ENCODE results near the gene ZBTB7A.

Gene ZBTB7A

GRCh38 chr19:4094291-4094690 lies 27.6 kb upstream of the ZBTB7A start:
- no peak for DNase-seq (ENCODE audit: low read depth)

DNA sequence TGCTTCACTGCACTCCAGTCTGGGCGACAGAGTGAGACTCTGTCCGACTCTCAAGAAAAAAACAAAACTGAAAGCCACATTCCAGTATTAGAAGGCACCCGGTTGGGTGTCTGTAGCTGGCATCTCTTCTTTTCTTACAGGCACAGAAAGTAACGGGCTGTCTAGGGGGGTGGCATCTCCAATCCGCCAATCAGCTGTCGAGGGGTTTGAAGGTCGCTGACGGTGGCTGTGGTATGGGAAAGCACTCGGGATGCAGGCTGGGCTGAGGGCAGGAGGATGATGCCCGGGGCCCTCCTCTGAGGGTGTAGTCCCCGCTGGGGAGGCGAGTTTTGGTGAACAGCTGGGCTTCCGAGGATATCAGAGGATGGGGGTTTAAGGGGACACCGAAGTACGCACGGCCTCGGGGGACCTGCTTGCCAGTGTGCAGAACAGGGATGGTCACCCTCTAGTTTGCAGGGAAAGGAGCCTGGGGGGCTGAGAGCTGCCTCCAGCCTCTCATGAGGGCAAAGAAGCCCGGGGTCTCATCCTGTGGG lies 27.0 kb upstream of the ZBTB7A start:
- no peak for DNase-seq (ENCODE audit: low read depth)

DNA sequence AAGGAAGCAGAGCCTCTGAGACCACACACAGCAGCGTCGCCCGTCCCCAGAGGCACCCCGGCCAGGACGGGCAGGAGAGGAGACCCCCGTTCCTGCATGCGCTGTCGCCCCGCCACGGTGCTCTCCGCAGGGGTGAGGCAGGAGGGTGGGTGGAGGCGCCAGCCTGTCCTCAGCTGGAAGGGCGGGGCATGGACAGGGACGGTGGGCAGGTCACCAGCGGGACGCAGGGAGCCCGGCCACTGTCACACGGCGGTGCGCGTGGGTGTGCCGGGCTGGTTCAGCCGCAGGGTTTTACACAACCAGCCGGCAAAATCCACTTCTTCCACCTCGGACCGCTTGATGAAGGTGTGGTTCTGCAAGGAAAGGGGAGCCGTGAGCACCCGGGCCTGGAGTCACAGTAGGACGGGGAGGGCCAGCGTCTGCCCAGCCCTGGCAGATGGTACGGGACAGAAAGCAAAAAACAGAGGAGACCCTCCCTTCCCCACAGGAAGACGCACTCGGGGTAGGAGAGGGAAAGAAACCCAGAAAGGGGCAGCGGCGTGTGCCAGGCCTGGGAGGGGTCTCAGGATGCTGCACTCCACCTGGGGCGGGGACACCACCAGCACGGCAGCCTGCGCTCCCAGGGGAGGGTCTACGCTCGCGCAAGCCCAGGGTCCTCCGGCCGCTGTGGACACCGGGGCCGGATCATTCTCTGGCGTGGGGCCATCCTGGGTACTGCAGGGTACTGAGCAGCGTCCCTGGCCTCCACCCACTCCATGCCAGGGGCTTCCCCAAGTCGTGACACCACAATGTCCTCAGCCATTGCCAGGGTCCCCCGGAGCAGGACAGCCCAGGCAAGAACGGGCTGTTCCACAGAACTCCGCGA lies 23.9 kb upstream of the ZBTB7A start:
- no peak for DNase-seq (ENCODE audit: low read depth)

DNA sequence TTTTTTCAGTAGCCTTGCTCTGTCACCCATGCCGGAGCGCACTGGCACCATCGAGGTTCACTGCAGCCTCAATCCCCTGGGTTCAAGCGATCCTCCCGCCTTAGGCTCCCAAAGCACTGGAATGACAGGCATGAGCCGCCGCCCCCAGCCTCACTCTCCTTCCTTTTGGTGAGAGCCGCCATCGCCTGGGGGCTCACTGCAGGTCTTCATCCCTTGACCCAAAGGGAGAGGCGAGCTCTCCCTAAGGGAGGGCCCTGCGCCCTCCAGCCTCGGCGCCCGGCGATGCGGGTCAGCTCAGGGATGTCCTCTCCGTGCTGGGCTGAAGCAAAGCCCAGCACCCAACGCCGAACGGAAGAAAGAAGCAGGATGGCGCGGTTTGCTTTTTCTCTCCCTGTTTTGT lies 23.2 kb upstream of the ZBTB7A start:
- DNase-seq (ENCODE audit: low read depth), result no peak

DNA sequence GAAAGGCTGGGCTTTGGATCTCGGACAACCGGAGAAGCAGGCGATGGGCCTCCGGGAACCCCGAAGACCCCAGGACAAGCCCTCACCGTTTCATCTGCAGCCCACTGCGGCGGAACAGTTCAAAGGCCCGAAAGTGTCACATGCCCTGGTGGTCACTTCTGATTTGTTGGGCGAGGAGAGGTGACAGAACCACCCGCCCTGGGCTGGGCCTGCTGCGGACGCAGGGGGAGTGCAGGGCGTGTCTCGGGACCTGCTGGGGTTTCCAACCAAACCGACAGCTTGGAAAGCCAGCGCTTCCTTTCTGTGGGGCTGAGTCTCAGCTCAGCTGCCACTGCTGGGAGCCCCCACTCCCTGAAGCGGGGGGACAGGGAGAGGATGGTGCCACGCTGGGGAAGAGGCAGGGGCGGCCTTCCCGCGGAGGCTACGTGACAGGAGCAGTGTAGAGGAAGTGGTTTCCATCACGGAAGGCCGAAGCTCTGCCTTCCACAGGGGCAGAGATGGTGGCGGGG lies 22.8 kb upstream of the ZBTB7A start:
- no peak for DNase-seq (ENCODE audit: low read depth)

DNA sequence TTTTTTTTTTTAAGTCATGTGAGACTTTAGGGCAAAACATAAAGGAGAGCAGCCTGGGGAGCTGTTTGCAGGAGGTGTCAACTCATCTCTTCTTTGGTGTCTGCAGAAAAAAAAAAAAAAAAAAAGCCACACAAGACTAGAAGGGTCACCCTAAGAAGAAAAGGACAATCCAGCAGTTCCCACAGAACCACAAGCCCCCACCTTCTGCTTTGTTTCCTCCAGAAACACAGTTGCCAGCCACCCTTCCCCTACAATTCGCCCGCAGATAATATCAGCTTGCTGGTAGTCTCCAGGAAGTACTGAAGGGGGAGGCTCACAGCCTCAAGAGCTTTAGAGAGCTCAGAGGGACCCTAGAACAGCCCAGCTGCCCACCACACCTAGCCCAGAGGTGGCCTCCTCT lies 22.3 kb upstream of the ZBTB7A start:
- DNase-seq (ENCODE audit: low read depth), result no peak

- DNase-seq (ENCODE audit: low read depth), result no peak
These were observed 21.3 kb upstream of the ZBTB7A start for GRCh38 chr19:4087787-4088679.

- no peak for DNase-seq (ENCODE audit: low read depth)
These were observed 19.7 kb upstream of the ZBTB7A start for GRCh38 chr19:4086411-4086867.

DNA sequence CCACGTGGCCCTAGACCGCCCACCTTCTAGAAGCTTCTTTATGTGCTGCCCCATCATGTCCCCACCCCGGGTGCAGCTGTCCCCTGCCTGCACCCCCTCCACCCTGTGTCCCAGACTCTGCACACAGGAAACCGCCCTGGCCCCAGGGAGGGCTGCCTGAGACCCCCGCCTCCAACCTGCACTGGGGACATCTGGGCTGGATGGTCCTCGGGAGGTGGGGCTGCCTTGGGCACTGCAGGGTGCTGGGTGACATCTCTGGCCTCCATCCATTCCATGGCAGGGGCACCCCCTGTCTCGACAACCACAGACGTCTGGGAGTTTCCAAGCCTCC lies 17.8 kb upstream of the ZBTB7A start:
- DNase-seq (ENCODE audit: low read depth), result no peak

- DNase-seq (ENCODE audit: low read depth), result no peak
These were observed 17.2 kb upstream of the ZBTB7A start for GRCh38 chr19:4083677-4084546.

DNA sequence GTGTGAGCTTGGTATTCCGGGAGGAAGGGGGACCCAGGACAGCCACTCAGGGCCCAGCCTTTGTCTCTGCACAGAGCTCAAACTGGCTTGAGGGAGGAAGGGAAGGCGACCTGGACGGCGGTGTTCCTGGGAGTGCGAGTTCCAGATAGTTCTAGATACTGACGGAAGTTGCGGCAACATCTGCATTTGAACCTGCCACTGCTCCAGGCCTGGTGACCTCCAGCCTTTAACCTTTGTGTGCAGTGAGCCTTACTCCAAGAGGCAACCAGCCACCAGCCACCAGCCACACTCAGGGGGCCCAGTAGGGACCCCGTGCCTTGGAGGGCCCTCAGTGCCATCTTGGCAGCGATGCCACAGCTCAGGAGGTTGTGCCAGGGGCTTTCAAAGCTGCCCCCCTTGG lies 15.5 kb upstream of the ZBTB7A start:
- DNase-seq (ENCODE audit: low read depth), result no peak

GRCh38 chr19:4081441-4082129 lies 14.9 kb upstream of the ZBTB7A start:
- DNase-seq (ENCODE audit: low read depth), result no peak

- DNase-seq (ENCODE audit: low read depth), result no peak
These were observed 13.8 kb upstream of the ZBTB7A start for GRCh38 chr19:4080473-4080872.

- DNase-seq (ENCODE audit: low read depth), result no peak
These were observed 11.3 kb upstream of the ZBTB7A start for GRCh38 chr19:4077800-4078684.

GRCh38 chr19:4077007-4077374 lies 10.3 kb upstream of the ZBTB7A start:
- DNase-seq (ENCODE audit: low read depth), result no peak

DNA sequence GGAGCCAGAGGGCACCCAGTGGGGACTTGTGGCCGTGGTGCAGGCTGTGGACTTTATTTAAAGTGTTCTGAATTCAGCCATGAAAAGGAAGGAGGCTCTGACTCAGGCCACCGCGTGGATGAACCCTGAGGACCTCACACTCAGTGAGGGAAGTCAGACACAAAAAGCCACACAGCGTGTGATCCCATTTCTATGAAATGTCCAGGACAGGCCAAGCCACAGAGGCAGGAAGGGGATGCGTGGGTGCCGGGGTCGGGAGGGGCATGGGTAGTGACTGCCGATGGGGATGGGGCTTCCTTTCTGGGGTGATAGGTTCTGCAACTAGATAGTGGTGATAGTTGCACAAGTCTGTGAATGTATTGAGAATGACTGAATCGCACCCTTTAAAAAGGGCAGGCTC lies 8.7 kb upstream of the ZBTB7A start:
- no peak for DNase-seq (ENCODE audit: low read depth)

DNA sequence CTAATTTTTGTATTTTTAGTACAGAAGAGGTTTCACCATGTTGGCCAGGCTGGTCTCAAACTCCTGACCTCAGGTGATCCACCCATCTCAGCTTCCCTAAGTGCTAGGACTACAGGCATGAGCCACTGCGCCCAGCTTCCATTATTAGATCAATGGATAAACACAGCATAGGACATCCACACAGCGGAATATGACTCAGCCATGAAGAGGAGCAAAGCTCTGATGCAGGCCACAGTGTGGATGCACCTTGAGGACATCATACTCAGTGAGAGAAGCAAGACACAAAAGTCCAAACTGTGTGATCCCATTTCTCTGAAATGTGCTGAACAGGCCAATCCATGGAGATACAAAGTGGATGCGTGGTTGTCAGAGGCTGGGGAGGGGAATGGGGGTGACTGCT lies 4.9 kb upstream of the ZBTB7A start:
- no peak for DNase-seq (ENCODE audit: low read depth)

DNA sequence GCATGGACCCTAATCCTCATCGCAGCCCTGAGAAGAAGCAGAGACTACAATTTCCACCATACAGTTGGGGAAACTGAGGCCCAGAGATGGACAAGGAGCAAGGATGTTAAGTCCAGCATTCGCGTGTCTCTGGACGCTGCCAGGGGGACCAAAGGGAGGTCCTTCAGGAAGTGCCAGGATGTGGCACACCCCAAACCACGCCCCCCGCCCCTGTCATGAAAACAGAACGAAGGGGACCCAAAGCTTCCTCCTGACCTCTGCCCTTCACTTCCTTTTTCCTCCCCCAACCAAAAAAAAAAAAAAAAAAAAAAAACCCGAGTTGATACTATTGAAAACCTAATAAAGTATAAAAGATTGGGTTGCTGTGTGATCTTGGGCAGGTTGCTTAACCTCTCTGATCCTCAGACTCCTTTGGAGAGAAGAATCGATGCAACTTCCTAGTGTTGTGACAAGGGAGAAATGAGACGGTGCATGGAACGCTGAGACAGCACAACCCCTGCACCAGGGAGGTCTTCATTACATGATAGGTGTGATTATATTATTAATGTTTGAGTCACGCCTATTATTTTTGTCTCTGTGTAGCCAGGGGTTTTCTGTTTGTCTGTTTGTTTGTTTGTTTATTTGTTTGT lies 2.7 kb upstream of the ZBTB7A start:
- no peak for DNase-seq (ENCODE audit: low read depth)

Data from T follicular helper cell (primary cell).